Gastrocnemius medialis (tissue), 4 donors: Measurements from ENCODE around the gene MUL1. TPM values are rescaled to one million over a fixed set of nuclear protein-coding genes. Genes with fewer than 3 reads are reported as not detected.
A peak's percentile ranks its signal among the peaks of the same experiment; 100 is the strongest.

Source experiments
- ATAC-seq, 2 donors: fragments of 150-250 bp; one replicate each; pipeline ENCODE4 v1.9.1; 2016
- DNase-seq, 2 donors: peaks; one replicate each; pipeline ENCODE4 v3.0.0-alpha.2; 2019
- H3K27ac ChIP-seq, 4 donors: fragments of 200-600 bp; sonication (generic); 1 replicate in 1 of 4; 2 replicates in 3 of 4; pipeline ENCODE4 v1.5.1; 2016 to 2018; ENCODE audit warnings: mild to moderate bottlenecking in 2 of 4, moderate library complexity in 1 of 4
- H3K27me3 ChIP-seq, 3 donors: fragments of 200-600 bp; sonication (generic) in 2 of 3; 1 replicate in 1 of 3; 2 replicates in 2 of 3; pipeline versions ENCODE4 v1.5.1 to v1.6.0; 2016 to 2019; ENCODE audit warnings: mild to moderate bottlenecking in 1 of 3, moderate library complexity in 1 of 3
- H3K36me3 ChIP-seq, 2 donors: fragments of 200-600 bp; sonication (generic) in 1 of 2; one replicate each; pipeline ENCODE4 v1.5.1; 2017 to 2018
- H3K4me1 ChIP-seq, 2 donors: fragments of 200-600 bp; sonication (generic) in 1 of 2; one replicate each; pipeline ENCODE4 v1.5.1; 2016 to 2017; ENCODE audit warnings: mild to moderate bottlenecking in 2 of 2
- H3K4me3 ChIP-seq, 4 donors: fragments of 200-600 bp; sonication (generic) in 3 of 4; 1 replicate in 1 of 4; 2 replicates in 3 of 4; pipeline ENCODE4 v1.5.1; 2016 to 2019; ENCODE audit warnings: mild to moderate bottlenecking in 2 of 4
- H3K9me3 ChIP-seq, 3 donors: fragments of 200-600 bp; sonication (generic) in 2 of 3; 1 replicate in 1 of 3; 2 replicates in 2 of 3; pipeline ENCODE4 v1.5.1; 2016 to 2019
- CTCF ChIP-seq, 5 experiments: fragments of 450-650 bp in 3 of 5; fragments of 200-600 bp in 2 of 5; sonication (generic) in 2 of 5; IDR thresholded peaks in 4 of 5; conservative IDR thresholded peaks in 1 of 5; 1 replicate in 4 of 5; 2 replicates in 1 of 5; pipeline ENCODE4 v1.5.1; 2016 to 2019; ENCODE audit warnings: antibody characterized with exemption in 5 of 5, mild to moderate bottlenecking in 3 of 5, moderate library complexity in 3 of 5
- POLR2A ChIP-seq, 2 donors: fragments of 450-650 bp; IDR thresholded peaks; one replicate each; pipeline ENCODE4 v1.6.1; 2017; ENCODE audit warnings: antibody characterized with exemption in 2 of 2, mild to moderate bottlenecking in 2 of 2, moderate library complexity in 2 of 2
- in situ Hi-C, 4 donors: fragments of 200-750 bp; cut with MboI; loops; one replicate each; pipeline versions ENCODE4 v1.15.0 to v1.8.0; 2017; ENCODE audit warnings: low sequenced_read_pairs in 4 of 4
- intact Hi-C: fragments of 100-400 bp; cut with DNase I; formaldehyde crosslinking; loops from one replicate; pipeline ENCODE4 v1.15.1; 2023; ENCODE audit warnings: low total_unique reads
- total RNA-seq, 4 donors: library from RNA; depleted of rRNA; stranded (reverse); fragments of >200 nt; gene quantifications; one replicate each; pipeline versions ENCODE4 v1.1.0 to v1.2.3, GENCODE V29; 2016

Gene MUL1
- total RNA-seq, 4 donors from 2014 or later: 32.8 to 44.5 (median 38.8) TPM

GRCh38 chr1:20485527-20486456 lies 22.2 kb downstream of the MUL1 start, which contains the start of gene CAMK2N1:
Gene CAMK2N1, minus strand, starts transcription at chr1:20486210. Its CDS starts 831 bp downstream, at chr1:20485379.
- DNase-seq (peak; percentile 30 to 37), ATAC-seq (peak; percentile 48 to 65)
- H3K4me1 ChIP-seq: peaks cover 0 to 5% of the 10 kb centered on the region in 2 donors
- TF ChIP-seq CTCF (IDR thresholded peaks at IDR 0.05 in 4 of 5, conservative IDR thresholded peaks at IDR 0.05 in 1 of 5): no peak
- no peak for TF ChIP-seq POLR2A (IDR thresholded peaks at IDR 0.05)
- H3K27me3 ChIP-seq: peaks cover 28 to 48% (median 42%) of the 10 kb centered on the region in 3 donors
- in situ Hi-C loops: no loop called here
- no peaks in the 10 kb centered on the region for H3K9me3 ChIP-seq
- H3K4me3 ChIP-seq: peak within 1 kb of the TSS; percentile 55 to 62 (median 56)
- no peaks in the 10 kb centered on the region for H3K36me3 ChIP-seq
- peak within 1 kb of the TSS; percentile 54 to 77 (median 65) for H3K27ac ChIP-seq
- intact Hi-C loops: no loop called here

- Histone ChIP-seq H3K27me3 (peaks cover 28 to 48% (median 42%) of the 10 kb centered on the region in 3 donors), H3K9me3 (no peaks in the 10 kb centered on the region), H3K36me3 (no peaks in the 10 kb centered on the region), H3K4me1 (peaks cover 0 to 5% of the 10 kb centered on the region in 2 donors), H3K27ac (peak overlapping the region in 3 of 4 donors; percentile 36 to 40 (median 38)), H3K4me3 (peak overlapping the region; percentile 44 to 57 (median 53))
- in situ Hi-C loops (no loop called here), intact Hi-C loops (no loop called here)
- TF ChIP-seq POLR2A (IDR thresholded peaks at IDR 0.05): no peak
- no peak for TF ChIP-seq CTCF (IDR thresholded peaks at IDR 0.05 in 4 of 5, conservative IDR thresholded peaks at IDR 0.05 in 1 of 5)
- no peak for DNase-seq
- ATAC-seq: no peak
These were observed 23.2 kb downstream of the MUL1 start for GRCh38 chr1:20484519-20485462.

- TF ChIP-seq CTCF (IDR thresholded peaks at IDR 0.05 in 4 of 5, conservative IDR thresholded peaks at IDR 0.05 in 1 of 5) (no peak), POLR2A (IDR thresholded peaks at IDR 0.05) (no peak)
- Histone ChIP-seq H3K9me3 (no peaks in the 10 kb centered on the region), H3K27me3 (peaks cover 29 to 48% (median 42%) of the 10 kb centered on the region in 3 donors), H3K36me3 (no peaks in the 10 kb centered on the region), H3K27ac (peak overlapping the region in 2 of 4 donors; percentile 36 to 40), H3K4me3 (peak overlapping the region; percentile 44 to 57 (median 53)), H3K4me1 (peaks cover 0 to 5% of the 10 kb centered on the region in 2 donors)
- in situ Hi-C loops: no loop called here
- no peak for DNase-seq
- no peak for ATAC-seq
- intact Hi-C loops: no loop called here
These were observed 24.0 kb downstream of the MUL1 start for GRCh38 chr1:20483833-20484518.
